Measurements from ENCODE around the gene SLC1A2.
"Not testable (repeated sequence)": the region's sequence is repeated elsewhere in the genome, so short reads cannot be mapped to it uniquely, and the experiment has no call there.

The SLC1A2 gene

GRCh38 chr11:35237860-35238715, 181.3 kb downstream of the SLC1A2 start:
- peak; percentile 81 for DNase-seq

GRCh38 chr11:35237351-35237750, 182.0 kb downstream of the SLC1A2 start:
- DNase-seq, result no peak

- no peak for DNase-seq
These were observed 182.7 kb downstream of the SLC1A2 start for GRCh38 chr11:35236667-35237003.

- DNase-seq, result no peak
These were observed 183.3 kb downstream of the SLC1A2 start for GRCh38 chr11:35235936-35236666.

- no peak for DNase-seq
These were observed 183.9 kb downstream of the SLC1A2 start for GRCh38 chr11:35235498-35235897.

- DNase-seq, result no peak
These were observed 184.2 kb downstream of the SLC1A2 start for GRCh38 chr11:35235157-35235468.

- no peak for DNase-seq
These were observed 184.8 kb downstream of the SLC1A2 start for GRCh38 chr11:35234460-35235156.

- DNase-seq, result no peak
These were observed 185.8 kb downstream of the SLC1A2 start for GRCh38 chr11:35233518-35233917.

GRCh38 chr11:35232891-35233330, 186.4 kb downstream of the SLC1A2 start:
- DNase-seq, result no peak

GRCh38 chr11:35231076-35231860, 188.1 kb downstream of the SLC1A2 start:
- DNase-seq, result no peak

GRCh38 chr11:35230388-35230787, 189.0 kb downstream of the SLC1A2 start:
- no peak for DNase-seq

GRCh38 chr11:35228328-35228725, 191.0 kb downstream of the SLC1A2 start:
- no peak for DNase-seq

- no peak for DNase-seq
These were observed 191.6 kb downstream of the SLC1A2 start for GRCh38 chr11:35227576-35228327.

- not testable (repeated sequence) for DNase-seq
These were observed 192.6 kb downstream of the SLC1A2 start for GRCh38 chr11:35226756-35227155.

- no peak for DNase-seq
These were observed 193.3 kb downstream of the SLC1A2 start for GRCh38 chr11:35225946-35226520.

- no peak for DNase-seq
These were observed 195.4 kb downstream of the SLC1A2 start for GRCh38 chr11:35223991-35224390.

GRCh38 chr11:35223371-35223796, 196.0 kb downstream of the SLC1A2 start:
- no peak for DNase-seq

- DNase-seq, result no peak
These were observed 200.4 kb downstream of the SLC1A2 start for GRCh38 chr11:35218956-35219355.

GRCh38 chr11:35216962-35217678, 202.2 kb downstream of the SLC1A2 start:
- no peak for DNase-seq

- DNase-seq, result no peak
These were observed 203.4 kb downstream of the SLC1A2 start for GRCh38 chr11:35215945-35216344.

GRCh38 chr11:35214792-35215193, 204.6 kb downstream of the SLC1A2 start:
- DNase-seq, result no peak

All from NCI-H1105 (cell line).